Fibroblast of upper back skin (primary cell): ENCODE data around the gene ACD.

ENCODE experiments used
- DNase-seq: peaks from one replicate; pipeline ENCODE4 v3.0.0-alpha.2; 2013

ACD gene

DNA sequence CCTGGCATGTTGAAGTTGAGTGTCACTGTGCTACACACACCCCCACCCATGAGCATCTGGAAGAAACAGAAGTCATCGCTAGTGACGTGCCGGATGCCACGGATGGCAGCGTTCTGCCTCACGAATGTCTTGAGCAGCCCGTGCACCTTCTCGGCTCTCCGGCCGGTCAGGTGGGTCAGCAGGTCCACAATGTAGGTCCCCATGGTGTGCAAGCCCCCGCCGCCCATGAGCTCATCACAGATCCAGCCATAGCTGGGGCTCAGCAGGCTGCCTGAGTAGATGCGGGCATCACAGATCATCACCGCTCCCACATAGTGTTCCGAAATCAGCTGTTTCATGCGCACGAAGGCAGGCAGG is 15.5 kb upstream of the ACD start:
- DNase-seq: no peak

DNA sequence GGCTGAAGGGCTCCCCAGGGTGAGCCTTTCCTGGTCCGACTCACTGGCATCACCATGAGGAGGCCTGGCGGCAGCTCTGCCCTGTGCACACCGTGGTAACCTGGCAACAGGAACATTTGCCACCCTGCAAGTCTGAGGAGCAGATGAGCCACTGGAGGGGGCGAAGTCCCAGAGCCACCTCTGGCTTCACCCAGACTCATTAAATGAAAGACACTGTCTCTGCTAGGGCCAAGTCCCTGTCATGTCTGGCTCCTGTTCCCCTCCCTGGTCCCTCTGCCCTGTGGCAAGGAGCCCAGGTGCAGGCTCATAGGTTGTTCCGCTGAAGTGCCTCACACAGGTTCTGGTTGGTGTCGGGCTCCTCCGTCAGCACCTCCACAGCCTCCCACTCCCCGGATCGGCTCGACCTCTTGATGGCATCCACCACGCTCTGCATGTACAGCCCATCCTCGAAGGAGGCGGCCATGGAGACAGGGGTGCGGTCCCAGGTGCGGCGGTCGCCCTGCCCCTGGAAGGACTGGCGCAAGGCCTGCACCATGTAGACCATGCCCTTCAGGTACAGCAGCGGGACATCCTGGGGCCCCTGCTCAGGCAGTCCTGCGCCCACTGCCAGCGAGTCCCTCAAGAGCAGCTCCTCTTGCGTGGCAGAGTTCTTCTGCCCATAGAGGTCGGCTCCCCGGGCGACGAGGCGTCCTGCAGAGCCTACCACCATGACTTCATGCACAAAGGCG is 15.0 kb upstream of the ACD start:
- no peak for DNase-seq

DNA sequence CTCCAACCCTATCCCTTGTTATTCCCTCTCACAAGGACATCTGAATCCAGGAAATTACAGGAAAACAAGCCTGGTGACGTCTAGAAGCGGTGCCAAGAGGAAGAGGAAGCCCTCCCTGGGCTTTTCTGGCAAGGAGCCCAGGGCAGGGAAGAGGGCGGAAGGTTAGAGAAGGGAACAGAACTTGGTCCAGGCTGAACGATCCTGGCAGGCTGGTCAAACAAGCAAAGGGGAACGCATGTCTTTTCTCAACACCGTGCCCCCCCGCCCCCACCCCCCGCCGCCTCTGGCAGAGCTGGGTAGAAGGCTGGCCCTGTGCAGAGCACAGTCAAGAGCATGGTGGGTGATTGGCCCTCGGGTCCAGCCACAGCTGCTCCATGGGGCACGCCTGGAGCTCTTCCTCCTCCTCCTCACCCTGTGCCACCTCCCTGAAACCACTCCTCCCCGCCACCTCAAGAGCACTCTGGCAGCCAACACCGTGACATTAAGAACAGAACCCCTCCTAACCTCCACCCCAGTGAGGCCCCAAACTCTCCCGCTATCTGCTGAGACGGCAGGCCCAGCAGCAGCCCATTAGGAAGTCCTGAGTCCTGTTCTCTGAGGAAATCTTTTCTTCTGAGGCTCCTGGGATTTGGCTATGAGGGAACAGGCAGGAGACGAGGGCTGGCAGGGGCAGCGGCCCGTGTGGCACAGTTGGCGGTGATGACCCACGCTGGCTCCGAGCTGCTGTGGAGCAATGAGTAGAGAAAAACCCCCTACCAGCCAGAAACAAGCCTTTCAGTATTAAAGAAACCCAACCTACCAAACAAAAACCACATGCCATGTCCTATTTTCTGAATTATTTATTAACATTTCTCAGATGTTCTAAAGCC is 13.9 kb upstream of the ACD start:
- no peak for DNase-seq

DNA sequence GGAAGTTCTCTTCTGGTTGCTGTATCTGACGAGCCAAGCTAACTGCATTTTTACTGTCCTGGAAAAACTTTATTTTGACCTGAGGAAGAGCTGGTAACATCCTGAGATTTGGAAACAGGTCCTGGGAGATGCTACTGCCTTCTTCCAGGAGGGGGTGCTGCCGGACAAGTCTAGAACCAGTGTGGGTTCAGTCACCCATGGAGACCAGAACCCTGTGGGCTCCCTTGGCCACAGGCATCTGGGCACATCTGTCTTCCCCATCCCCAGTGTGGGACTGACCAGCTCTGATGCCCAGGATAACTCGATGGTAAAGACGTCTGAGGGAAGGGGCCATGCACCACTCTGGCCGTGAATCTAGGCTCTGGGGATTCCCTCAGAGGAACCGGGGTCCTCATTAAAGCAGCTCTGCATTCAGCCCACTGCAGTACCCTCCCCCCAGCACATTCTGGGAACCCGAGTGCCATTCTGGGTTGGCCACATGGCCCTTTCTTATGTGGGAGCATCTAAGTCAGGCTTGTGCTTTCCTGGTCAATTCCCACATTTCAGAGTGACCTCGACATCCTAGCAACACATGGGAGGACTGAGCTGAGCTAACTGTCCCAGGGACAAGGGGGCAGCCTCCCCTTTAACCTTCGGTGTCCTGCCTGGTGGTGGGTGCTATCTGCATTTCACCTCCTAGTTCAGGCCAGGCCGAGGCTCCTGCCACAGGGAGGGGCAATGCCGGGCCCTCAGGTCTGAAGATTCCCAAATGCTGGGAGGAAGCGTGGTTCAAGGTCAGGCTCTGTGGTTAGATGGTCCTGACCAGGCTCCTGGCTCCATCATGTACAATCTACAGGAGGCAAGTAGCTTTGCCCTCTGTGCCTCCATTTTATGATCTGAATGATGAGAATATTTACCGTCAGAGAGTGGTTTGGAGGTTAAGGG is 12.9 kb upstream of the ACD start:
- peak; percentile 62 for DNase-seq

DNA sequence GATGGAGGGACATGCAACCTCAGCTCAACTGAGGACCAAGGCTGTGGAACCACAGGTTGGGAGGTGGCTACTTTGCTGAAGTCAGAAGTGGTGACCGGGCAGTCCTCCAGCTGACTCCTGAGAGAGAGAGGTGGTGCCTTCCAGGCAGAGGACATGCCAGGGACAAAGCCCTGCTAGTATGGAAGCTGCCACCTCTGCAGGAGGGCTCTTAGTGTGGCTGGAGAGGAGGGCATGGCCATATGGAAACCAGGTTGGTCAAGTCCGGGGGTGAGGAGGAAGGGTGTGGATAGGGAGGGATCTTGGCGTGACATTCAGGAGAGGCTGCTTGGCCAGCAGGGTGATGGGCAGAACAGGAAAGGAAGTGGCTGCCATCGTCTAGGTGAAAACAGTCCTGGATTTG is 12.2 kb upstream of the ACD start:
- no peak for DNase-seq

DNA sequence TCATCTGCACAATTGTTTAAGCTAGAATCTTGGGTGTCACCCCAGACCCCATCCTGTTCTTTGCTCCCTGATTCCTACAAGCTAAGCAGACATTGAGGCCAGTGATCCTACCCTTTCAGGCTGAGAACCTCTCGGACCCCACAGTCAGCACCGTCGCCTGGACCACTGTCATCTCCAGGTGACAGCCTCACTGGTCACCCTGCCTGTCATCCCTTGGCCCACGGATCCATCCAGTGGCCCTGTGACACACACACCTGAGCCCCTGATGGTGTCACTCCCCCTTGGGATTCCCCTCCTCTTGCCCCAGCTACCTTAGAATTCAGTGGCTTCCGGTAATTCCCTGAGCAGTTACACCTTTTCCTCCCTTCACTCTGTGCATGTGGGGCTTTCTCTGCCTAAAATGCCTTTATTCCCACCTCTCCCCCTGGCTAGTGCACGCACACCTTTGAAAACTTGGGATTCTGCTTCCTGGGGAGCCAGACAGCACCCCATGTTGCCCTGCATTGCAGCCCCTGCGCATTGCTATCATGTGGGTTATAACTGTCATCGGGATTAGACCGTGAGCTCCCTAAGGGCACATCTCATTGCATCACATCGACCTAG is 9.5 kb upstream of the ACD start:
- DNase-seq: no peak

DNA sequence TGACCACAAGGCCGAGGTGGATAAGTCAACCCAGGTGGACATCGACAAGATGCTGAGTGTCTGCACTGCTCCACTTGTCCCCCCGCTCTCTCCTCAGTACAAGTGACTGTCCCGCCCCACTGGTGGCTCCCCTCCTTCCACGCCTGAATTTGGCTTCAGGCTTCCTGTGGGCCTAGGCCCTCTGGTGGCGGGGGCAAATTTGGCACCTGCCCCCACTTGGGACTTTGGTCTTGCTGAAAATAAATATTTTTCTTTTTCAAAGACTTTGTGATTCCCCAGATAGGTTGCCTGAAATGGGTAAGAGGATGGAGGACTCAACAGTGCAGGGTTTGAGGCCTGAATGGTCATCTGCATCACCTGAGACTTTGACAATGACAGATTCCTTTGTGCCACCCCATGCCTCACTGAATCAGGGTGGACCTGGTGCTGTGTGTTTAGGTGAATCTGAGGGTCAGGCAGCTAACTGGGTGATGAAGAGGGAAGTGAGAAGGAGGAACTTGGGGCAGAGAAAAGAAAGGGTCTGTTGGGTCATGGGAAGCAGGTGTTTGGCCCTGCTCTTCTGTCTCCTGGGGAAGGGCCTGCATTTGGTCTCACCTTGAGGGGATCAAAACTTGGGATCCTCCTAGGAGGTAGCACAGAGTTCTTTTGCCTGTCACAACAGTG is 8.6 kb upstream of the ACD start:
- DNase-seq: no peak

DNA sequence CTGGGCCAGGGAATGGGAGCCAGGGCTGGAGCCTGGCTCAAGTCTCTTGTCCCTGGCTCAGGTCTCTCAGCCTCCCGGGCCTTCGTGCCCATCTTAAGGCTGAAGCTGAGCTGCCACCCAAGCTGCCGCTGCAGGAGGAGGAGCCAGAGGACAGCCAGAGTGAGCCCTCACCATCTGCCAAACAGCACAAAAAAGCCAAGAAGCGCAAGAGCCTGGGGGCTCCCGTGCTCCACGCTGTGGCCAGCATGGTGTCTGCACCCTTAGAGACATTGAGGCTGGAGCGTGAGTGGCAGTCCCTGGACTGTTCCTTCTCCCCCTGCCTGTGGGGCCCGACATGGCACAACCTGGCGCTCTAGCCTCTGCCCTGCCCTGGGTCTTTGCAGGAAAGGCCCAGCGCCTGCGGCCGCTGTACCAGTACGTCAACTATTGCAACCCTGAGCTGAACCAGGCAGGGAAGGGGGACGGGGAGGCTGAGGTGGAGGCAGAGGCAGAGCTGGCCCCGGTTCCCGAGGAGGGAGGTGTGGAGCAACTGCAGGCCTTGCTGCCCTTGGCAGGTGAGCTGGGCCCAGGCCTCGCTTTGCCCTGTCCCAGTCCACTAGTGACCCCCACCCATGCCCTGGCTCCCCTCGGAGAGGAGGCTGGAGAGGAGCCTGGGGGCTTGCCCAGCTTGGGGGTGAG is 7.9 kb upstream of the ACD start:
- DNase-seq: peak; percentile 92

DNA sequence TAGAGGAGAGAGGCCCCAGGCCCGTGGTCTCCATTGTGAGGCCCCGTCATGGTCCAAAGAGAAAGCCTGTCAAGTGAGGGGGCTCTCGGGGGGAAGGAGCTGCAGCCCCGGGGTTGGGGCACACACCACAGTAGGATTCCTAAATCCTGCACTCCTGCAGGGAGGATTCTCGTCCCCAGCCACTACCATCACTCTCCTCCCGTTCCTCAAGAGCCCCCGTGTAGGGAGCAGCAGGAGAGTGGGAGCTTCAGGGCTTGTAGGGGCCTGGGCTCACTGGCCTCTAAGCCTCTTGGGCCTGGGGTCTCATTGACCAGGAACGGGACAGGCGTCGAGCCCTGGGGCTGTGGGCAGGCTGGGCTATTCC is 7.4 kb upstream of the ACD start:
- DNase-seq: no peak

DNA sequence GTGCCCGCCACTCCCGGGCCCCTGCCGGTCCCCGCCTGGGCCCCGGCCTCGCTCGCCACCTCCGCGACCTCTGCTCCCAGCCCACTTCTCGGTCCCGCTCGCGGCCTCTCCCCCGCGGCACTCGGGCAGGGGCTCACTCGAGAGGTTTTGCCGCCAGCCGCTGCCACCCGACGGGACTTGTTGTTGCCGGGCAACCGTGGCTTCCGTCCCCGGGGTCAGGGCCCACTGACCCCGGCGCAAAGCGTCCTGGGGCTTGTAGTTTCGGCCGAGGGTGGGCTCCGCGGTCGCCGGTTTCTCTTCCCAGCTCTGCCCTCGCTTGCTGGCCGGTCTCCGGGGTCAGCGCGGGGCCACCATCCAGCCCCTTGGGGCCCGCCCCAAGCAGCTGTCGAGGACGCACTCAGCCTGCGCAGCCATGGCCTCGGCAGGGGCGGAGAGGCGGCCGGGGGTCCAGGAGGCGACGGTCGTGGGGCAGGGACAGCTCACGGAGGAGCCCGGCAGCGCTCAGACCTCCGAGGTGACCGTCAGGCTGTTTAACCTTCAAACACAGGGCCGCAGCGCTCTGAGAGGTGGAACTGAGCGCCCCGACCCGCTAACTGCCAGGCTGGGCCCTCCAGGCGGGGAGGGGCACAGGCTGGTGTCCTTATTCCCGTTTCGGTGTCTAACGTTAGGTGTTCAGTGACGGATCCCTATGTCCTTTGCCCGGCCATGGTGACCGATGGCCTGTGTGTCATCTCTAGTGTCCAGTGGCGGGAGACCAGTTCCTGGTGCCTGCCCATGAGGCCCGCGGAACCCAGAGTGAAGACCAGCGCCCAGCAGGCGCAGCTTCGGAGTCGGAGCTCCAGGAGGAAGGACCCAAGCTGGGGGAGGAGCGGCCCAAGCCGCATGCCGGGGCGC is 6.7 kb upstream of the ACD start, which contains the start of the genes C16orf86 and ENKD1:
TSS of gene C16orf86 (plus strand) at position 256 of the 894 bp plus-strand sequence. CDS start at position 413, 157 bp downstream.
TSS of gene ENKD1 (minus strand) at position 192 of the 894 bp plus-strand sequence. CDS start 308 bp downstream, outside the sequence.
- DNase-seq: peak; percentile 72

DNA sequence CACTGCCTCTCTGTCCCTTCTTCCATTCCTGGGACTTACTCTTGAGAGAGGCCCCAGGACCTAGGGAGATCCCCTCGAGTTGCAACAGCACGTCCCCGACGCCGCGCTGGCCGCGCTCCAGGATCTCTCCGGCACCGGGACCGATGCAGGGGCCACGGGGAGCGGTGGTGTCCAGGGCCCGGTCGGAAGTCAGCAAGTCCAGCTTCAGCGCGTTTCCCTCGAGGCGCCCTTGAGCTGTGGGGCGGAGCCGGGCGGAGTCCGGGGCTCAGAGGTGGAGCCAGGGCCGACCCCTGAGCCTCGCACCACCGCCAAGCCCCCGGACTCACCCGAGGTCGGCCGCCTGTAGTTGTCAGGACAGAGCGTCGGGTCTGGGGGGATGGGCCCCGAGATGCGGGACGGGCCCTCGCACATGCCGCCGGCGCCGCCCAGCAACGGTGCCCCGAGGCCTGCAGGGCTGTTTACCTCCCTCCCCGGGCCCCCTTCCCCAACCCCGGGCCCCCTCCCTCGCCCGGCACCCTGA is 6.0 kb upstream of the ACD start:
- DNase-seq: no peak

DNA sequence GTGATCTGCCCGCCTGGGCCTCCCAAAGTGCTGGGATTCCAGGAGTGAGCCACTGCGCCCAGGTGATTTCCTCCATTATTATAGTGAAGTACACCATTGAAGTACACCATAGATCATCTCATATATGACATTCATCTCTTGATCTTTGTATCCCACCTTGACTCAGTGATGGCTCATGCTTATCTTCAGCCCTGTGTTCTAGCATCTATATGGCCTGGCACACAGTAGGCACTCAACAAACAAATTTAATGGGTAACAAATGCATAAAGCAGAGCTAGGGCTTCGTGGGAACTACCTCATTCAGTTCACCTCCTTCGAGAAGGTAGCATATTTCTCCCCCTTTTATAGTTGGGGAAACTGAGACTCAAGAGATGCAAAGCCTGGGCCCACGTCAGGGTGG is 5.5 kb upstream of the ACD start:
- no peak for DNase-seq

DNA sequence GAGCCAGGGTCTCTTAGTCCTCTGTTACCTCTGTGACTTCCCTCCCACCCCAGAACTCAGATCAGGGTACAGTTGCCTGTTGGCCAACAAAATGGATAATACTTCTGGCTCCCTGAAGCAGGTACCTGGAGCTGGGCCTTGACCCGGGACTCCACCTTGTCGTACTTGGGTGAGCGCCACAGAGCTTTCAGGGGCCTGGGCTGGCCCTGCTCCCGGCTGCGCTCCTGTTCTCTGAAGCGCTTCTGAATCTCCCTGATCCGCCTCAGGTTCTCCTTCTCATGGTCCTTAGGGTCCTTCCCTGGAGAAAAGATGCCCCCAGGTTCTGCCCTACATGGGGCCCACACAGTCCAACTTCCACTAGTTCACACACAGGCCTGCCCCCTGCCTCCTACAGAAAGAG is 4.8 kb upstream of the ACD start:
- no peak for DNase-seq

DNA sequence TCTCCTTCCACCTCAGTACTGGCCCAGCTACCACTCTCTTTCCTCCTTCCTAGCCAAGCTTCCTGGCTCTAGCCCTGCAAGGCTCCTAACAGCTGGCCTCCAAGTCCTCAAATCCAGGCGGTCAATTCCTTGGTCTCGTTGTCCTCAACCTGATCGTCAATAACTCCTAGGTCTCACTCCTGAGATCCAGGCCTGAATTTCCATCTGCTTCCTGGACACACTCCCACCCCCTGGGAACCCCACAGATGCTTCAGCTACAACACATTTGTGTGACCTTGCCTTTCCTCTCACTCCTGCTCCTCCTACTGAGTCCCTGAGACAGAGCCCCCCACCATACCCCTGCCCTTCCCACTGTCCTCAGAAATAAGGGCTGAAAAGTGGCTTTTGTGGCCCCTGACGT is 4.2 kb upstream of the ACD start:
- DNase-seq: no peak

DNA sequence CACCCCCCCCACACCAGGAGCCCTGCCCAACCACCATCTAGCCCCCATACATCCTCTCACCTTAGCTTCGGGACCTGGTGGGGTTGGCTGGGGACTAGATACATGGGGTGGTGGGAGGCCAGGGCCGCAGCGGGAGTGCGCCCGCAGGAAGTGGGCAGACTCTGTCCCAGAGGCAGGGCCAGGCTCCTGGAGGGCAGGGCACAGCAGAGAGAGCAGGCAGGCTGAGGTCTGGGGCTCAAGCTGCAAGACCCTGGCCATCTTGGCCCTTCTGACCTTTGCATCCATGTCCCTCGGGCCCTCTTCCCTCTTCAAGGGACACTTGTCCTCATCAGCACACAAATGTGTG is 3.8 kb upstream of the ACD start:
- DNase-seq: no peak

DNA sequence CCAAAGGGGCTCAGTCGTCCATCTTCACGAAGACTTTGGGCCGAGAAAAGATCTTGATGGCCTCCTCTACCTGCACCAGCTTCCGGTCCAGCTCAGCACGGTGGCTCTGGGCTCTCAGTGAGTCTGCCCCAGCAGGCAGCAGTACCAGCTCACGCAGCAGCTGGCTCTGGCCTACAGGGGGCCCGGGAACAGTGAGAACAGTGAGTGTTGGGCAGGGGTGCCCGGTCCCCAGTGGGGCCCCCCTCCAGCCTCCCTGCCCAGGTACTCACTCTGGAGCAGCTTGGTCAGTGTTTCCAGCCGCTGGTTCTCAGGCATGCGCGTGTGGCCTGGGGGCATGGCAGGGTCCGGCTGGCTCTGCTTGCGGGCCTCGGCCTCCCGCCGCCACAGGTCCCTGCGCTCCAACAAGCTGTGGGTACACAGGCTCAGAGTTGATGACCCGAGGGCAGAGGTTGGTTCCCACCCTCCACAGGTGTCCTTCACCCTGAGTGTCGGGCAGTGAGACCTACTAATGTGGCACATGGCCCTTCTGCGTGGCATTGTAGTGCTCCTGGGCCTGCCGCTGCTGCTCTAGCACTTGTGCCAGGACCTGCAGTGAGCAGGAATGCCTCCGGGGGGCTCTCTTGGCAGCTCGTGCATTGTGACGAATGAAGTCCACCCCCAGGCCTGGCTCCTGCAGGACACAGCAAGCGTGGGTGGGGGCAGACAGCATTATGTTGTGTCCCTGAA is 3.3 kb upstream of the ACD start:
- DNase-seq: no peak

DNA sequence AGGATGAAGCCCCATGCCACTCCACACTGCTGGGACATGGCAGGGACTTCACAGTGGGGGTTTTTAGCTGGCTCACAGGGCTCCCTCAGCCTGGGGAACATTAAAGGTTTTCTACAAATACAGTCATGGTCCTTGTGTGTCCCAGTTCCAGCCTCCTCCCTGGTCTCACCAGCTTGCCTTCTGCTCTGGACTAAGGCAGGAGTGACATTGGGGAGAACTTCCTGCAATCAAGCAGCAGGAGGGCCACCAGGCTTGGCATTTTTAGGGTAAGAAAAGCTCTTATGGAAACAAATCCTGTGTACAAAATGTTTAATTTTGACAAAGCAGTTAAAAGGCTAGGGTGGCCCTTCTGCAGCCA is 2.6 kb upstream of the ACD start:
- no peak for DNase-seq

DNA sequence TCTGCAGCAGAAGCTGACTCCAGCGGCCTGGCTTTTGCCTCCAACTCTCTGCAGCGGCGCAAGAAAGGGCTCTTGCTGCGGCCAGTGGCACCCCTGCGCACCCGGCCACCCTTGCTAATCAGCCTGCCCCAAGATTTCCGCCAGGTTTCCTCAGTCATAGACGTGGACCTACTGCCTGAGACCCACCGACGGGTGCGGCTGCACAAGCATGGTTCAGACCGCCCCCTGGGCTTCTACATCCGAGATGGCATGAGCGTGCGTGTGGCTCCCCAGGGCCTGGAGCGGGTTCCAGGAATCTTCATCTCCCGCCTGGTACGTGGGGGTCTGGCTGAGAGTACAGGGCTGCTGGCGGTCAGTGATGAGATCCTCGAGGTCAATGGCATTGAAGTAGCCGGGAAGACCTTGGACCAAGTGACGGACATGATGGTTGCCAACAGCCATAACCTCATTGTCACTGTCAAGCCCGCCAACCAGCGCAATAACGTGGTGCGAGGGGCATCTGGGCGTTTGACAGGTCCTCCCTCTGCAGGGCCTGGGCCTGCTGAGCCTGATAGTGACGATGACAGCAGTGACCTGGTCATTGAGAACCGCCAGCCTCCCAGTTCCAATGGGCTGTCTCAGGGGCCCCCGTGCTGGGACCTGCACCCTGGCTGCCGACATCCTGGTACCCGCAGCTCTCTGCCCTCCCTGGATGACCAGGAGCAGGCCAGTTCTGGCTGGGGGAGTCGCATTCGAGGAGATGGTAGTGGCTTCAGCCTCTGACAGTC is 2.0 kb upstream of the ACD start:
- DNase-seq: no peak
